K562 (cell line): Measurements from ENCODE around the gene MMEL1.

ENCODE experiments used
- CHD2 ChIP-seq: IDR thresholded peaks from 2 replicates; pipeline ENCODE4 v1.6.1; 2011; ENCODE audit warnings: low read depth, low read length
- EZH2 ChIP-seq: IDR thresholded peaks from 2 replicates; pipeline ENCODE4 v1.6.1; 2012; ENCODE audit warnings: low read depth, mild to moderate bottlenecking, inconsistent platforms, low read length, borderline replicate concordance
- FOXM1 ChIP-seq, 2 experiments: fragments of 450-650 bp in 1 of 2; sonication (generic) in 1 of 2; formaldehyde crosslinking in 1 of 2; IDR thresholded peaks; 2 replicates each; pipeline versions ENCODE4 v1.6.1 to v1.9.0; 2017 to 2022; ENCODE audit warnings: low read depth in 2 of 2, mild to moderate bottlenecking in 2 of 2, missing genetic modification reagents in 1 of 2, moderate library complexity in 1 of 2
- GABPA ChIP-seq: fragments of 200-800 bp; sonication (Bioruptor generic); conservative IDR thresholded peaks from 2 replicates; pipeline ENCODE4 v1.6.1; 2016; ENCODE audit warnings: low read depth, missing genetic modification characterization, missing compliant biosample characterization
- JUNB ChIP-seq: fragments of 450-650 bp; formaldehyde crosslinking; conservative IDR thresholded peaks from 2 replicates; pipeline ENCODE4 v1.4.0; 2020; ENCODE audit warnings: mild to moderate bottlenecking
- MAFF ChIP-seq: IDR thresholded peaks from 2 replicates; pipeline ENCODE4 v1.6.1; 2012; ENCODE audit warnings: low read length, improper control_type of control experiment
- NR3C1 ChIP-seq: sonication (generic); formaldehyde crosslinking; IDR thresholded peaks from 2 replicates; pipeline ENCODE4 v1.8.1; 2022; ENCODE audit warnings: missing genetic modification reagents
- POLR2A ChIP-seq: fragments of 450-650 bp; conservative IDR thresholded peaks from 2 replicates; pipeline ENCODE4 v1.6.1; 2016
- RAD21 ChIP-seq, 2 experiments: fragments of 250-450 bp in 1 of 2; fragments of 450-650 bp in 1 of 2; sonication (Bioruptor Pico) in 1 of 2; formaldehyde crosslinking in 1 of 2; IDR thresholded peaks in 1 of 2; conservative IDR thresholded peaks in 1 of 2; 2 replicates each; pipeline versions ENCODE4 v1.4.0 to v1.8.0; 2020 to 2022; ENCODE audit warnings: mild to moderate bottlenecking in 2 of 2, moderate library complexity in 1 of 2
- SMARCA4 ChIP-seq: fragments of 450-650 bp; IDR thresholded peaks from 2 replicates; pipeline ENCODE4 v1.6.1; 2016
- TCF7 ChIP-seq: sonication (generic); IDR thresholded peaks from 2 replicates; pipeline ENCODE4 v1.6.1; 2016; ENCODE audit warnings: antibody characterized with exemption, borderline replicate concordance
- ZNF507 ChIP-seq: conservative IDR thresholded peaks from 2 replicates; pipeline ENCODE4 v1.6.1; 2017; ENCODE audit warnings: missing genetic modification characterization, missing compliant biosample characterization
- TF ChIP-seq, protein P1 (sequence below): sonication (generic); formaldehyde crosslinking; IDR thresholded peaks from 2 replicates; pipeline ENCODE4 v1.8.1; 2023; ENCODE audit warnings: mild to moderate bottlenecking, missing genetic modification reagents
- TF ChIP-seq, protein P2 (sequence below), 3 experiments: IDR thresholded peaks in 2 of 3; conservative IDR thresholded peaks in 1 of 3; 2 replicates each; pipeline ENCODE4 v1.5.1; 2011 to 2012; ENCODE audit warnings: low read length in 3 of 3, mild to moderate bottlenecking in 3 of 3, control low read depth in 2 of 3, improper control_type of control experiment in 1 of 3, inconsistent platforms in 1 of 3, low read depth in 1 of 3, mixed read lengths in 1 of 3, moderate library complexity in 1 of 3; ENCODE audit not compliant: insufficient read depth in 2 of 3

DNA sequence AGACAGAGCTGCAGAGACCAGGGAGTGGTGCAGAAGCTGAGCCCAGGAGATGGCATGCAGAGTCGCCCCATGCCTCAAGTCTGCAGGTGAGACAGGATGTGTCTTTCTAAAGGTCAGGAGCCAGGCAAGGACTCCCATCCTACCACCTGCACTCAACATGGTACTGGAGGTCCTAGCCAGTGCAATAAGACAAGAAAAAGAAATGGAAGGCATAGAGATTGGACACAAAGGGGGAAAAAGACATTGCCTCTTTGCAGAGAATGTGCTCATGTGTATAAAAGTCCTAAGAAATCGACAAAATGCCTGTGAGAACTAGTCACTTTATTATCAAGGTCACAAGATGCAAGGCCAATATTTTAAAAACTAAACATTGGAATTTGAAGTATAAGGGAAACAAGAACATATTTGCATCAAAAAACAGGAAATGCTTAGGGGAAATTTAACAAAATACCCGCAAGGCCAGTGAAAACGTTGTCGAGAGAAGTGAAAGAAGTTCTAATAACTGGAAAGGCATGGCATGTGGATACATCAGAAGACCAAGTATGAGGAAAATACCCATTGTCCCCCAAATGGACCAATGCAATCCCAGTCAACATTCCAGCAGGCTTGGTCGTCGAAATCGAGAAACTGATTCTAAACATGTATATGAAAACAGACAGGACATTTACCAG lies 59.4 kb downstream of the MMEL1 start:
- TF ChIP-seq NR3C1 (CRISPR knock-in tag) (no peak), MAFF (no peak), RAD21 (CRISPR knock-in tag; conservative IDR thresholded peaks at IDR 0.05 in 1 of 2, IDR thresholded peaks at IDR 0.05 in 1 of 2) (no peak), FOXM1 (IDR thresholded peaks at IDR 0.05; ENCODE audit: low read depth) (no peak), FOXM1 (CRISPR knock-in tag; IDR thresholded peaks at IDR 0.05; ENCODE audit: low read depth) (no peak), GABPA (tag) (no peak), JUNB (no peak), POLR2A (no peak), EZH2 (no peak), TCF7 (no peak), ZNF507 (tag) (no peak), SMARCA4 (no peak), CHD2 (no peak)
- TF ChIP-seq, protein P1, sequence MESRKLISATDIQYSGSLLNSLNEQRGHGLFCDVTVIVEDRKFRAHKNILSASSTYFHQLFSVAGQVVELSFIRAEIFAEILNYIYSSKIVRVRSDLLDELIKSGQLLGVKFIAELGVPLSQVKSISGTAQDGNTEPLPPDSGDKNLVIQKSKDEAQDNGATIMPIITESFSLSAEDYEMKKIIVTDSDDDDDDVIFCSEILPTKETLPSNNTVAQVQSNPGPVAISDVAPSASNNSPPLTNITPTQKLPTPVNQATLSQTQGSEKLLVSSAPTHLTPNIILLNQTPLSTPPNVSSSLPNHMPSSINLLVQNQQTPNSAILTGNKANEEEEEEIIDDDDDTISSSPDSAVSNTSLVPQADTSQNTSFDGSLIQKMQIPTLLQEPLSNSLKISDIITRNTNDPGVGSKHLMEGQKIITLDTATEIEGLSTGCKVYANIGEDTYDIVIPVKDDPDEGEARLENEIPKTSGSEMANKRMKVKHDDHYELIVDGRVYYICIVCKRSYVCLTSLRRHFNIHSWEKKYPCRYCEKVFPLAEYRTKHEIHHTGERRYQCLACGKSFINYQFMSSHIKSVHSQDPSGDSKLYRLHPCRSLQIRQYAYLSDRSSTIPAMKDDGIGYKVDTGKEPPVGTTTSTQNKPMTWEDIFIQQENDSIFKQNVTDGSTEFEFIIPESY: no peak
- TF ChIP-seq, protein P2, sequence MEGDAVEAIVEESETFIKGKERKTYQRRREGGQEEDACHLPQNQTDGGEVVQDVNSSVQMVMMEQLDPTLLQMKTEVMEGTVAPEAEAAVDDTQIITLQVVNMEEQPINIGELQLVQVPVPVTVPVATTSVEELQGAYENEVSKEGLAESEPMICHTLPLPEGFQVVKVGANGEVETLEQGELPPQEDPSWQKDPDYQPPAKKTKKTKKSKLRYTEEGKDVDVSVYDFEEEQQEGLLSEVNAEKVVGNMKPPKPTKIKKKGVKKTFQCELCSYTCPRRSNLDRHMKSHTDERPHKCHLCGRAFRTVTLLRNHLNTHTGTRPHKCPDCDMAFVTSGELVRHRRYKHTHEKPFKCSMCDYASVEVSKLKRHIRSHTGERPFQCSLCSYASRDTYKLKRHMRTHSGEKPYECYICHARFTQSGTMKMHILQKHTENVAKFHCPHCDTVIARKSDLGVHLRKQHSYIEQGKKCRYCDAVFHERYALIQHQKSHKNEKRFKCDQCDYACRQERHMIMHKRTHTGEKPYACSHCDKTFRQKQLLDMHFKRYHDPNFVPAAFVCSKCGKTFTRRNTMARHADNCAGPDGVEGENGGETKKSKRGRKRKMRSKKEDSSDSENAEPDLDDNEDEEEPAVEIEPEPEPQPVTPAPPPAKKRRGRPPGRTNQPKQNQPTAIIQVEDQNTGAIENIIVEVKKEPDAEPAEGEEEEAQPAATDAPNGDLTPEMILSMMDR (IDR thresholded peaks at IDR 0.05 in 2 of 3, conservative IDR thresholded peaks at IDR 0.05 in 1 of 3; ENCODE audit: insufficient read depth in 2 of 3, low read depth in 1 of 3, low read length in 3 of 3): no peak
